Naive B cell (primary cell): ENCODE data around the gene LCN10. TPM values are rescaled to one million over a fixed set of nuclear protein-coding genes. Genes with fewer than 3 reads are reported as not detected.
"Not testable (repeated sequence)": the region's sequence is repeated elsewhere in the genome, so short reads cannot be mapped to it uniquely, and the experiment has no call there.

ENCODE experiments used
- ATAC-seq, 2 donors: fragments of 150-1000 bp; cut with Tn5 transposase; 2 replicates each; pipeline ENCODE4 v1.10.0; 2021; ENCODE audit warnings: low read depth in 2 of 2, mild to moderate bottlenecking in 2 of 2, moderate library complexity in 2 of 2
- DNase-seq: peaks from one replicate; pipeline ENCODE4 v3.0.0; 2022
- H3K27ac Mint-ChIP-seq, 6 donors: one replicate each; pipeline ENCODE4 v1.8.0; 2020 to 2022; ENCODE audit warnings: mild to moderate bottlenecking in 6 of 6, mixed read lengths in 6 of 6, moderate library complexity in 5 of 6, inconsistent platforms in 2 of 6
- H3K27me3 Mint-ChIP-seq, 3 donors: one replicate each; pipeline ENCODE4 v1.8.0; 2021 to 2022; ENCODE audit warnings: mixed read lengths in 3 of 3, mild to moderate bottlenecking in 1 of 3
- H3K36me3 Mint-ChIP-seq, 2 donors: one replicate each; pipeline ENCODE4 v1.8.0; 2020 to 2022; ENCODE audit warnings: mixed read lengths in 2 of 2, inconsistent platforms in 1 of 2, mild to moderate bottlenecking in 1 of 2
- H3K4me1 Mint-ChIP-seq, 3 donors: one replicate each; pipeline ENCODE4 v1.8.0; 2020 to 2022; ENCODE audit warnings: mixed read lengths in 3 of 3, inconsistent platforms in 1 of 3, mild to moderate bottlenecking in 1 of 3, moderate library complexity in 1 of 3
- H3K4me3 Mint-ChIP-seq, 8 donors: one replicate each; pipeline ENCODE4 v1.8.0; 2020 to 2022; ENCODE audit warnings: mild to moderate bottlenecking in 8 of 8, mixed read lengths in 8 of 8, moderate library complexity in 8 of 8, inconsistent platforms in 2 of 8
- H3K9me3 Mint-ChIP-seq, 7 donors: one replicate each; pipeline ENCODE4 v1.8.0; 2020 to 2022; ENCODE audit warnings: mixed read lengths in 7 of 7, mild to moderate bottlenecking in 5 of 7, inconsistent platforms in 2 of 7, moderate library complexity in 1 of 7
- polyA plus RNA-seq, 6 donors: library from polyadenylated mRNA; unstranded; fragments of 300-500 nt; fragmentation: Illumina TruSeq; gene quantifications; one replicate each; pipeline ENCODE4 v1.2.3, GENCODE V29; 2021; ENCODE audit warnings: low read depth in 6 of 6

LCN10 gene
- polyA plus RNA-seq, 6 donors from 2014 or later: 46.1 to 86.0 (median 65.3) TPM

DNA sequence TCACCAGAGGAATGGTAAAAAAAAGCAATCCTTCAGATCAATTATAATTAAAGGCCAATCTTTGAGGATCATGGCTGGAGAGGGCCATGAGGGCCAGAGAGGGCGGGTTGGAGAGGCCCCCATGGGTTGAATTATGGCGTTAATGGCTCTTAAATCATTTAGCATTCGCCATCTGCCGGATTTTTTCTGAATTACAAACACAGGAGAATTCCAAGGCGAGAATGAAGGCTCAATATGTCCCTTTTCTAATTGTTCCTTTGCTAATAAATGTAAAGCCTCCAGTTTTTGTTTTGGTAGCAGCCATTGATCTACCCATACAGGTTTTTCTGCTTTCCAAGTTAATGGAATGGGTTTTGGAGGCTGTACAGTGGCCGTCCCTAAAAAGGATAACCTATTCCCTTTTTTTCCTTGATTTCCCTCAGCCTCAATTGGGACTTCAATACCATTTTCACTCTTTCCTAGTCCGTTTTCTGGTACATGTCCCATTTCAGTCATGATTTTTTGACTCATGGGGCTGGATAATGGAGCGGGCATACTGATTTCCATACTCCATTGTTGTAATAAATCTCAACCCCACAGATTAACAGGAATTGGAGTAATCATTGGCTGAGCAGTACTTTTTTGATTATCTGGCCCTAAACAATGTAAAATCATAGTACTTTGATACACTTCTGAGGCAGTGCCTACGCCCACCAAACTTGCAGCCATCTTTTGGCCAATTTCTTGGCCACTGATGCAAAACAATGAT lies 41.7 kb upstream of the LCN10 start:
- Mint-ChIP-seq H3K4me3 (no peak overlapping the region), H3K27ac (peak overlapping the region in 1 of 6 donors; percentile 14), H3K36me3 (no peaks in the 10 kb centered on the region), H3K4me1 (peaks cover 8 to 15% (median 12%) of the 10 kb centered on the region in 3 donors), H3K27me3 (peaks cover 0 to 9% (median under 1%) of the 10 kb centered on the region in 3 donors), H3K9me3 (no peaks in the 10 kb centered on the region)
- DNase-seq (no peak), ATAC-seq (peak; percentile 34 to 38)

DNA sequence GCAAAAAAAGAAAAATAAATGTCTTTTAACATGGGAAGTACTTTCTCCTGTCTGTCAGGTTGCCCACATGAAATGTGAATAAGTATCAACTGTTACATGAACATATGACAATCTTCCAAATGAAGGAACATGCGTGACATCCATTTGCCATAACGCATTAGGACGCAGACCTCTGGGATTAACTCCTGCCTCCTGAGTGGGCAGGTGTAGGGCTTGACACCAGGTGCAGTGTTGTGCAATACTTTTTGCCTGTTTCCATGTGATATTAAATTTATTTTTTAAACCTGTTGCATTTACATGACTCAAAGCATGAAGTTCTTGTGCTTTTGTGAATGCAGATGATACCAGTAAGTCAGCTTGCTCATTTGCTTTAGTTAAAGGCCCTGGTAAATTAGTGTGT lies 39.7 kb upstream of the LCN10 start:
- Mint-ChIP-seq H3K27ac (no peak overlapping the region), H3K4me1 (peaks cover 2 to 7% (median 6%) of the 10 kb centered on the region in 3 donors), H3K36me3 (no peaks in the 10 kb centered on the region), H3K9me3 (no peaks in the 10 kb centered on the region), H3K27me3 (peaks cover 10 to 28% (median 20%) of the 10 kb centered on the region in 3 donors), H3K4me3 (no peak overlapping the region)
- no peak for ATAC-seq
- no peak for DNase-seq

DNA sequence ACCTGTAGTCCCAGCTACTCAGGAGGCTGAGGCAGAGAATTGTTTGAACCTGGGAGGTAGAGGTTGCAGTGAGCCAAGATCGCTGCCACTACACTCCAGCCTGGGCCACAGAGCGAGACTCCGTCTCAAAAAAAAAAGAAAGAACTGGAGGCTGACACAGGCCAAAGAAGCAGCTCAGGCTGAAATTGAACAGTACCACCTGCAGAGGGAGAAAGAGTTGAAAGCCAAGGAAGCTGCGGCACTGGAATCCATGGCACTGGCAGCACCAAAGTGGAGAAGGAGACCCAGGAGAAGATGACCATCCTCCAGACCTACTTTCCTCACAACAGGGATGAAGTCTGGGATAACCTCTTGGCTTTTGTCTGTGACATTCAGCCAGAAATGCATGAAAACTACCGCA lies 37.1 kb upstream of the LCN10 start:
- ATAC-seq (no peak), DNase-seq (no peak)
- Mint-ChIP-seq H3K4me3 (no peak overlapping the region), H3K27ac (no peak overlapping the region), H3K27me3 (peaks cover 10 to 35% (median 26%) of the 10 kb centered on the region in 3 donors), H3K9me3 (no peaks in the 10 kb centered on the region), H3K36me3 (no peaks in the 10 kb centered on the region), H3K4me1 (peaks cover 3 to 5% (median 5%) of the 10 kb centered on the region in 3 donors)

DNA sequence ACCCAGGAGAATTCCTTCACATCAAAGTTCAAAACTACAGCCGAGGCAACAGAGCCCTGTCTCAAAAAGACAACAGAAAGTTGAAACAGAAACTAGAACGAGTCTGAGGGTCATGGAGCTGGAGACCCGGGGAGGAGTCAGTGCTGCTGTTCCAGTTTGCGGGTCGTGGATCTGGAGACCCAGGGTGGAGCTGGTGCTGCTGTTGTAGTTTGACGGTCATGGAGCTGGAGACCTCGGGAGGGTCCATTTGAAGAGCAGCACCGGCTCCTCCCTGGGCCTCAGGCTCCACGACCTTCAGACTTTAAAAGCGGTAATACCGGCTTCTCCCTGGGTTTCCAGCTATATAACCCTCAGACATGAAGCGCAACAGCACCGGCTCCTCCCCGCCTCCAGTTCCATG lies 34.6 kb upstream of the LCN10 start:
- no peak overlapping the region for H3K27ac Mint-ChIP-seq
- H3K4me3 Mint-ChIP-seq: no peak overlapping the region
- H3K36me3 Mint-ChIP-seq: peaks cover 0 to 8% of the 10 kb centered on the region in 2 donors
- no peak for DNase-seq
- peaks cover 10 to 35% (median 26%) of the 10 kb centered on the region in 3 donors for H3K27me3 Mint-ChIP-seq
- no peak for ATAC-seq
- H3K9me3 Mint-ChIP-seq: peaks cover 0 to 6% (median 3%) of the 10 kb centered on the region in 7 donors
- peaks cover 7 to 12% (median 9%) of the 10 kb centered on the region in 3 donors for H3K4me1 Mint-ChIP-seq

DNA sequence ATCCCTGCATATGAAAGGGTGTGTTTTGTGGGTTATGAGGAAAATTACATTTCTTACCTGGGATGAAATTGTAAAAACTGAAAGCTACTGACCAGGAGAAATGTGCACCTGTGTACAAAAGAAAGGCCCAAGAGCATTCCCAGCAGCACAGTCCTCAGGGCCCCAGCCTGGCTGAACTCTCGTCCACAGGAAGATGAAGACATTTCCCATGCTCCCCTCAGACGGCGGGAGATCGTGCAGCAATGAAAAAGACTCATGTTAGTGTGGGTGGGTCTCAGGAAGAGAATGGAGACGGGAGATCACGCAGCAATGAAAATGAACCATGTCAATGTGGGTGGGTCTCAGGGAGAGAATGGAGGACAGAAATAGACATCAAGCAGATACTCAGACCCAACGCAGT lies 34.2 kb upstream of the LCN10 start:
- no peak for ATAC-seq
- H3K36me3 Mint-ChIP-seq: peaks cover 0 to 8% of the 10 kb centered on the region in 2 donors
- H3K9me3 Mint-ChIP-seq: peaks cover 0 to 6% (median 3%) of the 10 kb centered on the region in 7 donors
- no peak for DNase-seq
- H3K4me1 Mint-ChIP-seq: peaks cover 7 to 12% (median 9%) of the 10 kb centered on the region in 3 donors
- no peak overlapping the region for H3K27ac Mint-ChIP-seq
- H3K4me3 Mint-ChIP-seq: no peak overlapping the region
- peaks cover 10 to 35% (median 26%) of the 10 kb centered on the region in 3 donors for H3K27me3 Mint-ChIP-seq

DNA sequence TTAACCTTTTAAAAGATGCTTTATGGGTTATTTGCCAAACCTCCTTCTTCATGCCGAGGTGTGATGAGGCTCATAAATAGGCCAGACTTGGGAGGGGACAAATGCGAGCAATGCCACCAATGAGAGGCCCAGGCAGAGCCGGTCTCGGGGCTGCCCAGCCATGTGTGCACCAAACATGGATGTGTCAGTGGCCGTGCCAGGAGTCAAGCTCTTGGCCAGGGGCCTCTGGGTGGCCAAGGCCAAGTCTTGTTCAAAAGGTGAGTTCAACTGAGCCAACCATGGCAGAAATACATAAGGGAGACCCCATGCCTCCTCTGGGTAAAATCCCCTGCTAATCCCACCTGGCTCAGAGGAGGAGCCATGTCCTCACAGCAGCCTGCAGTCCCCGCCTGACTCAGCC lies 32.5 kb upstream of the LCN10 start:
- H3K36me3 Mint-ChIP-seq: peaks cover 0 to 8% of the 10 kb centered on the region in 2 donors
- ATAC-seq (no peak), DNase-seq (no peak)
- peak overlapping the region in 1 of 6 donors; percentile 42 for H3K27ac Mint-ChIP-seq
- peaks cover 9 to 15% (median 12%) of the 10 kb centered on the region in 3 donors for H3K4me1 Mint-ChIP-seq
- H3K27me3 Mint-ChIP-seq: peaks cover 10 to 32% (median 26%) of the 10 kb centered on the region in 3 donors
- H3K4me3 Mint-ChIP-seq: no peak overlapping the region
- peaks cover 0 to 6% (median 3%) of the 10 kb centered on the region in 7 donors for H3K9me3 Mint-ChIP-seq

DNA sequence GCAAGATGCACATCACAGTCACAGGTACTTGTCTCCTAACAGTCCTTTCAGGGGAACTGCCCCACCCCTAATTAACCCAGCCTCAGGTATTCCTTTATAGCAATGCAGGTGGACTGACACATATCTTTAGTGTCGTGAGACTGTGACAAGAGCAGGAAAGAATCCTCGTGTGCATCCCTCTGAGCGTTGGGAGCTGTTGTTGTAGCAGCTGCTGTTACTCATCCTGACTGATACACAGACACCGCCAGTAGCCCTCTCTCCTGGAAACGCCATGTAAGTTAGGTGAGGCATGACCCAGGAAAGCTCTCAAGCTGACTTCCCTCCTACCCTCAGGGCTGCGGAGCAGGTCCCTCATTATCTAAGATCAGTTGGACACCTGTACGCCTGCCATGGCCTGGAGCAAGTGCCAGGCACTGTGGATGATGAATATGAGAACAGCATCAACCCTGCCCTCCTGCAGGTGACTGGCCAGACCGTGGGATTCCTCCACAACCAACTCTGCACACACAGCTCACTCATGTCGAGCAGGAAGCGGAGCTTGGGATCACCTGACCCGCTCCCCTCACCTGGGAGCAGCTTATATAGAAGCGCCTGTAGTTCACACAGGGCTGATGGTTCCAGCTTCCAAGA lies 31.8 kb upstream of the LCN10 start:
- Mint-ChIP-seq H3K27me3 (peaks cover 10 to 35% (median 32%) of the 10 kb centered on the region in 3 donors), H3K4me3 (no peak overlapping the region), H3K4me1 (peaks cover 15 to 21% (median 16%) of the 10 kb centered on the region in 3 donors), H3K27ac (no peak overlapping the region), H3K9me3 (peaks cover 0 to 6% (median 3%) of the 10 kb centered on the region in 7 donors), H3K36me3 (peaks cover 0 to 8% of the 10 kb centered on the region in 2 donors)
- ATAC-seq (no peak), DNase-seq (no peak)

DNA sequence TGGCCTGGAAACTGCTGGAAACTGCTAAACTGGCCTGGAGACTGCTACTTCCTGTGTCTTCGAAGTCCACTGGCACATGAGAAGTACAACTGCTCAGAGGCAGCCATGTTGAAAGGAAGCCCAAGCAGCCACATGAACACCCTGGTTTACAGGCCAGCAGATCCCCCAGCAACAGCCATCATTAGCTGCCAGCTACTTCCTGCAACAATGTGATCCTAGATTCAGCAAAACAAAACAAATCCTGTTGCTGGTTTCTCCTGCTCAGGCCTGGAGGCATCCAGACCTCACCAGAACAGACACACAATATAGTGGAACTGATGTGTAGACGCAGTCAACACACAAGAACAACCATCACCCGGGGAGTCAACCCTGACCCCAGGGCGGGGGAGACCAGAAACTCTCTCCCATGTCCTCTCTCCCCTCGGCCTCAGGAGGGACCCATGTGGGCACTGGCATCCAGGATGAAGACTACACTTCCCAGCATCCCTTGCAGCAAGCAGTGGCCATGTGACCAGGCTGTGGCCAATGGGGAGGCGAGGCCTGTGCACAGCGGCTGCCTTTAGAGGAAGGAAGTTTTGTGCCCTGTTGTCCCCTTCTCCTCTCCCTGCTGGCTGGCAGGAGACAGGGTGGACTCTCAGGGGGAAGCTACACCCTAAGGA lies 30.8 kb upstream of the LCN10 start:
- H3K4me3 Mint-ChIP-seq: peak overlapping the region in 1 of 8 donors; percentile 35
- ATAC-seq: peak; percentile 83 to 89

DNA sequence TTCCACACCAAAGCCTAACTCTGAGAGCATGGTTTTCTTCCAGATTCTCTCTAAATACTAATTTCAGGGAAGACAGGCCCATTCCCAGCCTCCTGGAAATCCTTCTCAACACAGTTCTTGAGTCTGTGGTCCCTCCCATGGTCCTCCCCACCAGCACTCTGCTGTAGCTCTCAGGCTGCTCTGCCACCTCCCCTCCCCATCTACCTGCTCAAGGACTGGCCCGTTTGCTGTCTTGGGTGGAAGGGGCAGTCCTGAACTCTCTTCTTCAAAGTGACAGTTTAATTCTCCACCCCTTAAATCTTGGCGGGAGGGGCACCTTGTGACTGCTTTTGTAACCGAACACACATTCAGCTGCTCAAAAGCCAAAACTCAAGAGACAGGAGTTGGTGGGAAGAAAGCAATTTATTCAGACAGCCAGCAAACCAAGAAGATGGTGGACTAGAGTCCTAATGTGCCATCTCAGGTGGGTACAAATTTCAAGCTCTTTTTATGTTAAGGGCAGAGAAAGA lies 29.2 kb upstream of the LCN10 start:
- no peak overlapping the region for H3K4me3 Mint-ChIP-seq
- no peak overlapping the region for H3K27ac Mint-ChIP-seq
- H3K27me3 Mint-ChIP-seq: peaks cover 0 to 12% (median 10%) of the 10 kb centered on the region in 3 donors
- H3K9me3 Mint-ChIP-seq: peaks cover 0 to 6% (median 3%) of the 10 kb centered on the region in 7 donors
- H3K4me1 Mint-ChIP-seq: peaks cover 24 to 26% (median 26%) of the 10 kb centered on the region in 3 donors
- DNase-seq: no peak
- H3K36me3 Mint-ChIP-seq: peaks cover 0 to 8% of the 10 kb centered on the region in 2 donors
- no peak for ATAC-seq

More for the DNA sequence above, 30.8 kb upstream of the LCN10 start:
- peaks cover 15 to 21% (median 16%) of the 10 kb centered on the region in 3 donors for H3K4me1 Mint-ChIP-seq
- peaks cover 4 to 27% (median 22%) of the 10 kb centered on the region in 3 donors for H3K27me3 Mint-ChIP-seq
- H3K27ac Mint-ChIP-seq: peak overlapping the region in 1 of 6 donors; percentile 25
- peaks cover 0 to 6% (median 3%) of the 10 kb centered on the region in 7 donors for H3K9me3 Mint-ChIP-seq
- peaks cover 0 to 8% of the 10 kb centered on the region in 2 donors for H3K36me3 Mint-ChIP-seq
- peak; percentile 42 for DNase-seq

DNA sequence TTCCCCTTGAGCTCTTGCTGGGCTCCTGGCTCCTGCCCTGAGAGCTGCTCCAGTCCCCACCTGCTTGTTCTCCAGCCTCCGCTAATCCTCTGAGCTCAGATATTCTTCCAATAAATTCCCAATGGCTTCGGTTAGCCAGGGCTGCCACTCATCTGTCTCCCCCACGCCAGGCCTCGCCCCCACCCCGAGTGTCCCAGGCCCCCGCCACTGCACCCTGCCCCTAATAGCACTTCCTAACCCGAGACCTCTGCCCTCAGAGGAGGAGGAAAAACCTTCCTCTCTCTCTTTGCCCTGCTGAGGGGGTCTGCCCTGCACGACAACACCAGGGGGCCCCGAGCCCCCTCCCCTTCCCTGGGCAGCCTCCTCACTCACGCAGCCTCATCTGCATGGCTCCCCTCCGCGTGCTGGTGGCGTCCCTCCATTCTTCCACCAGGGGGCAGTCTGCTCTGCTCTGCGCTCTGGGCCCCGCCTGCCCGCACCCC lies 27.0 kb upstream of the LCN10 start:
- peaks cover 33 to 42% (median 39%) of the 10 kb centered on the region in 3 donors for H3K4me1 Mint-ChIP-seq
- H3K4me3 Mint-ChIP-seq: peak overlapping the region in 2 of 8 donors; percentile 45 to 62
- peaks cover 0 to 6% (median 3%) of the 10 kb centered on the region in 7 donors for H3K9me3 Mint-ChIP-seq
- H3K36me3 Mint-ChIP-seq: peaks cover 0 to 8% of the 10 kb centered on the region in 2 donors
- peak overlapping the region in 3 of 6 donors; percentile 21 to 95 (median 80) for H3K27ac Mint-ChIP-seq
- peaks cover 0 to 8% (median 6%) of the 10 kb centered on the region in 3 donors for H3K27me3 Mint-ChIP-seq
- DNase-seq (peak; percentile 40), ATAC-seq (peak; percentile 24 to 50)

DNA sequence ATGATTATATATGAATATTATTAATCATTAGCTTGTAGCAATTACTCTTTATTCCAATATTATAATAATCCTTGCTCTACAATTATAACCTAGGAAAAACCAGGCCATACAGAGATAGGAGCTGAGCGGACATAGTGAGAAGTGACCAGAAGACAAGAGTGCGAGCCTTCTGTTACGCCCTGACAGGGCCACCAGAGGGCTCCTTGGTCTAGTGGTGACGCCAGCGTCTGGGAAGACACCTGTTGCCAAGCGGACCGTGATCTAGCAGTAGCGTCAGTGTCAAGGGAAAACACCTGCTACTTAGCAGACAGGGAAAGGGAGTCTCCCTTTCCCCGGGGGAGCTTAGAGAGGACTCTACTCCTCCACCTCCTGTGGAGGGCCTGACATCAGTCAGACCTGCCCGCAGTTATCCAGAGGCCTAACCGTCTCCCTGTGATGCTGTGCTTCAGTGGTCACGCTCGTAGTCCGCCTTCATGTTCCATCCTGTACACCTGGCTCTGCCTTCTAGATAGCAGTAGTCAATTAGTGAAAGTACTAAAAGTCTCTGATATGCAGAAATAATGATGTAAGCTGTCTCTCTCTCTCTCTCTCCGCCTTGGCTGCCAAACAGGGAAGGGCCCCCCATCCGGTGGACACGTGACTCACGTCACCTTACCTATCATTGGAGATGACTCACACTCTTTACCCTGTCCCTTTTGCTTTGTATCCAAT lies 23.8 kb upstream of the LCN10 start:
- peaks cover 29 to 41% (median 30%) of the 10 kb centered on the region in 3 donors for H3K4me1 Mint-ChIP-seq
- H3K27me3 Mint-ChIP-seq, H3K9me3 Mint-ChIP-seq, H3K36me3 Mint-ChIP-seq: not testable (repeated sequence)
- DNase-seq (peak; percentile 76), ATAC-seq (peak; percentile 43 to 51)
- peak overlapping the region; percentile 31 to 81 (median 70) for H3K4me3 Mint-ChIP-seq
- peak overlapping the region; percentile 94 to 99 (median 96) for H3K27ac Mint-ChIP-seq

DNA sequence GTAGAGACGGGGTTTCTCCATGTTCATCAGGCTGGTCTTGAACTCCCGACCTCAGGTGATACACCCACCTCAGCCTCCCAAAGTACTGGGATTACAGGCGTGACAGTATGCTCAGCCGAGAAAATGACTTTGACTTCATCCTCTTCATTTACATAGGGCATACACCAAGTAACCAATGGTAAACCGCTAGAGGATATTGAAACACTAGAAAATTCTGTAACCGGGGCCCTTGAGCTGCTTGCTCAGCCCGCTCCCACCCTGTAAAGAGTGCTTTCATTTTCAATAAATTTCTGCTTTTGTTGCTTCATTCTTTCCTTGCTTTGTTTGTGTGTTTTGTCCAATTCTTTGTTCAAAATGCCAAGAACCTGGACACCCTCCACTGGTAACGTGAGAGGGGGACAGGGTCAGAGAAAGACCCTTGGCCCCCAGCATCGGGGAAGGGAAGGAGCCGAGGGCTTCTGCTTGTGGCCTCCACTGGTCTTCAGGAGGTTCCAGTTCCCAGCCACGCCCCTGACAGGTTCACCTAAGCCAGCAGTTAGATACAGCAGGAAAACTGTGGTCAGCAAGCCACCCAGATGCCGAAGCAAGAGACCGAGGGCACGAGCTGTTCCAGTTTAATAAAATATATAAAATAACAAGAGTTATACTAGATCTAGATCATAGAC lies 23.1 kb upstream of the LCN10 start:
- Mint-ChIP-seq H3K27ac (peak overlapping the region; percentile 94 to 99 (median 98)), H3K4me3 (peak overlapping the region in 3 of 8 donors; percentile 32 to 81 (median 45)), H3K4me1 (peaks cover 31 to 46% (median 36%) of the 10 kb centered on the region in 3 donors)
- not testable (repeated sequence) for H3K36me3 Mint-ChIP-seq, H3K9me3 Mint-ChIP-seq, H3K27me3 Mint-ChIP-seq, DNase-seq
- ATAC-seq: peak; percentile 52 to 66
